ELF-1 (cell line): ENCODE data around the gene MXRA7.
"Not testable (repeated sequence)": the region's sequence is repeated elsewhere in the genome, so short reads cannot be mapped to it uniquely, and the experiment has no call there.

Source experiments
- DNase-seq: peaks from one replicate; pipeline ENCODE4 v3.0.0-alpha.2; 2016; ENCODE audit warnings: low read depth, low spot score

The MXRA7 gene

GRCh38 chr17:76710863-76711611 lies at the start of gene MXRA7:
TSS of gene MXRA7 (minus strand) at chr17:76710965. CDS start at chr17:76710946, 19 bp downstream.
- DNase-seq, result peak; percentile 59

GRCh38 chr17:76758570-76758969 lies 47.8 kb upstream of the MXRA7 start:
- no peak for DNase-seq

- no peak for DNase-seq
These were observed 46.5 kb upstream of the MXRA7 start for GRCh38 chr17:76757256-76757655.

DNA sequence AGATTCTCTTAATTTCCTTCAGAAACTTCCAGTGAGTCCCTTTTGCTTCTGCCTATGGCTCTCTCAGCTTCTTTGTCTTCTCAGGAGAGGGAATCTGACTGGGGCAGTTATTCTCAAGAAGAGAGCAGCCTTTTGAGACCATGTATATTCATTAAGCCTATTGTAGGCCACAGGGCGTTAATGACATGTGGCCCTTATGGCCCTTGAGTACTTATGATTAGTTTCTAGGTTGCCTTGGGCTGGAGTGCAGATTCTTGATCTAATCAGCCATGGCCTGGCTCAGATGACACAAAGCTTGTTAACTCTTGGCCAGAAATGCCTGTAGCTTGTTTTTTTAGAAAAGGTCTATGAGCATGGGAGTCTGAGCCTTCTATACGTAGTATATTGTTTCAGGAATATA lies 44.5 kb upstream of the MXRA7 start:
- DNase-seq, result no peak

- no peak for DNase-seq
These were observed 42.5 kb upstream of the MXRA7 start for GRCh38 chr17:76753061-76753961.

GRCh38 chr17:76752006-76752405 lies 41.2 kb upstream of the MXRA7 start:
- DNase-seq, result no peak

DNA sequence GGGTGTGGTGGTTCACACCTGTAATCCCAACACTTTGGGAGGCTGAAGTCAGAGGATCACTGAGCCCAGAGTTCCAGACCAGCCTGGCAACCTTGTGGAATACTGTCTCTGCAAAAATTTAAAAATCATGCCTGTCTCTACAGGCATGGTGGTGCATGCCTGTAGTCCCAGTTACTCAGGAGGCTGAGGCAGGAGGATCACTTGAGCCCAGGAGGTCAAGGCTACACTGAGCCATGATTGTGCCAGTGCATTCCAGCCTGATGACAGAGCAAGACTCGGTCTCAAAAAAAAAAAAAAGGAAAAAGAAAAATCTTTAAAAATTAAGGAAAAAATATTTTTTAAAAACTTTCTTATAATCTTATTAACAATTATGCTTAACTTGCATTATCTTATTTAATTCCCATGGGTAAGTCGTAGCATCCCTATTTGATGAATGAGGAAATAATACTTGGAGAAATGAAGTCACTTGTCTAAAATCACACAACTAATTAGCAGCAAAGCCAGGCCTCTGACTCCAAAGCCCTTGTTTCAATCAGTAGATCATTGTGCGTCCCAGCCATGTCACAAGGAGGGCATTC lies 40.7 kb upstream of the MXRA7 start:
- no peak for DNase-seq

DNA sequence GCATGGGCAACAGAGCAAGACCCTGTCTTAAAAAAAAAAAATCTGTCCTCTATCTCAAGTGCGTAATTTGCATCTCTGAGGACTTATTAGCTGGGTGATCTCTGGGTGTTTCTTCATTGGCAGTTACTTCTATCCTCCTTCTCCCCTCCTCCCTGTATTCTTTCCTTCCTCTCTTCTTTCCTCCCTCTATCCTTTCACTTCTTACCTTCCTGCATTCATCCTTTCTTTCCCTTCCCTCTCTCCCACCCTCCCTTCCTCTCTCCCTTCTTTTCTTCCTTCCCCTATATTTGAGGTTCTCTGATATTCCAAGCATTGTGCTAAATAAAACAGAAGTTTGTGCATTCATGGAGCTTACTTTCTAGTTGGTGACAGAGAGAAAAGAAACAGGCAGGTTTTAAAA lies 37.9 kb upstream of the MXRA7 start:
- no peak for DNase-seq

DNA sequence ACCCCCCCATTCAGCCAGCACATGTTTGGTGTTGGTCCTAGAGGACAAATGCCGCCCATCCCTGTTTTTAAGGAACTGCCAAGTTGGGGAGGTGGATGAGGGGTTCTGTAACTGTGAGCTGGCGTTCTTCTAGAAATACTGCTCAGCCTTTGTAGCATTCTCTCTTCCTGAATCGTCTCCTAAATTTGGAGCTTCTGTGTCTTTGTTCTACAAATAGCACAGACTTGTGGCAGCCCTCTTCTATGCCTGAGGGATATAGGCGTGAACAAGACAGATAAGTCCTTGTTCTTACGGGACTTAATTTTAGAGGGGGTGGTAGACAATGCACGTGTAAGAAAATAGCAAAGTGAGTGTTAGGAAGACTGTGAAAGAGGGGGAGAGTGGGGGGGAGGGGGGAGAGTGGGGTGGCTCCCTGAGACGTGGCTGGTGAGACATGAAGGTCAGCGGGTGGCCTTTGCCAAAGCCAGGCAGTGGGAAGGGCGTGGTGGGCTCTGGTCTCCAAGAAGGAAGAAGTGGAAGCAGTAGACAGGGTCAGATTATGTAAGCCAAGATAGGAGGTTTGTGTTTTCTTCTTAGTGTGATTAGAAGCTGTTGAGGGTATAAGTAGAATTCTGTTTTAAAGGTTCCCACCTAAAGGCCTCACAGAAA lies 37.1 kb upstream of the MXRA7 start:
- DNase-seq, result no peak

DNA sequence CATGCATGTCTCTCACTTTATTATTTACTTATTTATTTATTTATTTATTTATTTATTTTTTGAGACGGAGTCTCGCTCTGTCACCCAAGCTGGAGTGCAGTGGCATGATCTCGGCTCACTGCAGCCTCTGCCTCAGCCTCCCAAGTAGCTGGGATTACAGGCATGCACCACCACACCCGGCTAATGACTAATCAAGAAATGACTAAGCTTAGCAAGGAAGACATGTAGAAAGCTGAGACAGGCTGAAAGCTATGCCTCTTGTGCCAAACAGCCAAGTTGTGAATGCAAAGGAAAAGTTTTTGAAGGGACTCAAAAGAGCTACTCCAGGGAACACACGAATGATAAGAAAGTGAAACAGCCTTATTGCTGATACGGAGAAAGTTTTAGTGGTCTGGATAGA lies 35.0 kb upstream of the MXRA7 start:
- DNase-seq, result not testable (repeated sequence)

- no peak for DNase-seq
These were observed 34.0 kb upstream of the MXRA7 start for GRCh38 chr17:76744747-76745146.

GRCh38 chr17:76742958-76743357 lies 32.2 kb upstream of the MXRA7 start:
- no peak for DNase-seq

GRCh38 chr17:76740329-76741118 lies 29.8 kb upstream of the MXRA7 start:
- DNase-seq, result no peak

DNA sequence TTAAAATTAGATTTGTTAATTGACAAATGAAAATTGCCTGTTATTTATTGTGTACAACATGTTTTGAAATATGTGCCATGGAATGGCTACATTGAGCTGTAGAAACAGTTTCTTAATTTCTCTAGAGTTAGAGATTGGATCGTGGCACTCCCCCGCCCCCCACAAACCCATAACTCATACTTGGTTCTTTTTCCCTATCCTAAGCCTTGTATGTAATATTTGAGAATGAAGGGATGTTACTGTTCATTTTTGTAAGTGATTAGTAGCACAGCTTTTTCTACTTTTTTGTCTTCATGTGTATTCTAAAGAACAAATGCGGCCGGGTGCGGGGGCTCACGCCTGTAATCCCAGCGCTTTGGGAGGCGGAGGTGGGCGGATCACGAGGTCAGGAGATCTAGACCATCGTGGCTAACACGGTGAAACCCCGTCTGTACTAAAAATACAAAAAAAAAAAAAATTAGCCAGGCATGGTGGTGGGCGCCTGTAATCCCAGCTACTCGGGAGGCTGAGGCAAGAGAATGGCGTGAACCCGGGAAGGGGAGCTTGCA lies 28.9 kb upstream of the MXRA7 start:
- not testable (repeated sequence) for DNase-seq

GRCh38 chr17:76738468-76738850 lies 27.7 kb upstream of the MXRA7 start:
- no peak for DNase-seq

- DNase-seq, result peak; percentile 97
These were observed 27.1 kb upstream of the MXRA7 start, which contains the start of gene MFSD11 for GRCh38 chr17:76737676-76738467. TSS of gene MFSD11 (plus strand) at chr17:76738119. CDS start at chr17:76738353, 234 bp downstream.

DNA sequence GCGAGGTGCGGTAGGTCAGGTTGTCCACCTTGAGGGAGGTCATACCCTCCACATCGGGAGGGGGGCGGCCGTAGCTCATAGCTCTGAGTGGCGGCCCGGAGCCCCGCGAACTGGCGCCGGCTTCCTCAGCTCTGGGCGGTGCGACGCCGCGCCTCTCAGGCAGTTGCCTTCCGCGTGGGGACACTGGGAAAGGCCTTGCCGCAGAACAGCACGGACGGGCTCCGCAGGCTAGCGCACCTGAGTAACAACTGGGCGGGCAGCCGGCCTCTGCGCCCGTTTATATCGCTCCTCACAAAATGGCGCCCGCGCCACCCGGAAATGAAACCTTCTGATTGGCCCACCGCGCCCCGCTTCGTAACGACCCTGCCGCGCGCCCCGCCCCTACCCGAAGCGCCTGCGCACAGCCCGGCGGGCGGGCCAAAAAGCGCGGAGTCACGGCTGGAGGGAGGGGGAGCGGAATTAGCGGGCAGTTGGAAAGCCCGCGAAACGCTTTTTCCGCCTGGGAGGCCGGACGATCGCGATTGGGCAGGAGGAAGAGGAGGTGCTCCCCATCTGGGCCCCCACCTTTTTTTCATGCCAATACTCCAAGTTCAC lies 26.4 kb upstream of the MXRA7 start, which contains the start of gene SRSF2:
TSS of gene SRSF2 (minus strand) at position 250 of the 594 bp plus-strand sequence. CDS start at position 79, 171 bp downstream.
- DNase-seq, result peak; percentile 99

- peak; percentile 64 for DNase-seq
These were observed 25.8 kb upstream of the MXRA7 start for GRCh38 chr17:76736349-76737081.
